HepG2 (cell line): ENCODE data around the gene MACROD2. TPM values are rescaled to one million over a fixed set of nuclear protein-coding genes. Genes with fewer than 3 reads are reported as not detected.

Experiments
- ATAC-seq: fragments of 200-7000 bp; cut with Tn5 transposase; 3 replicates; pipeline ENCODE4 v1.9.1; 2020; ENCODE audit warnings: mild to moderate bottlenecking, moderate library complexity
- BruUV-seq: library from RNA; stranded (reverse); fragments of 400-500 nt; replicated peaks from 2 replicates; lab custom pipeline; 2021; lab: Mats Ljungman, UMichigan
- CTCF ChIA-PET: fragments of 300-600 bp; formaldehyde crosslinking; extraction: SDS; loops from one replicate; lab custom pipeline; 2021; ENCODE audit warnings: low total read pairs, inconsistent platforms, low intra/inter-chr PET ratio; lab: Yijun Ruan, JAX
- POLR2A ChIA-PET: fragments of 350-600 bp; sonication (Branson Sonifier 250); formaldehyde crosslinking; loops from one replicate; lab custom pipeline; 2020; ENCODE audit warnings: antibody characterized with exemption, inconsistent platforms; lab: Yijun Ruan, JAX
- DNase-seq: peaks from one replicate; pipeline ENCODE4 v3.0.0-alpha.2; 2015; ENCODE audit warnings: low spot score
- FAIRE-seq: peaks from 3 replicates; lab custom pipeline; 2011; peaks lifted over from hg19 to GRCh38; lab: Jason Lieb, UNC
- H2AFZ ChIP-seq: one replicate; pipeline ENCODE4 v1.6.1; 2011; ENCODE audit warnings: low read length, inconsistent platforms
- H3K27ac ChIP-seq: fragments of 300-600 bp; 3 replicates; pipeline ENCODE4 v1.8.0; 2011; ENCODE audit warnings: mixed run types, mild to moderate bottlenecking, mixed read lengths, low read length, inconsistent platforms; ENCODE audit not compliant: insufficient read depth; ENCODE audit errors: extremely low read length
- H3K27me3 ChIP-seq, 2 experiments: fragments of 200-600 bp in 1 of 2; 2 replicates in 1 of 2; 3 replicates in 1 of 2; pipeline versions ENCODE4 v1.6.0 to v1.8.0; 2011; ENCODE audit warnings: low read length in 2 of 2, mild to moderate bottlenecking in 2 of 2, moderate library complexity in 2 of 2, inconsistent platforms in 1 of 2; ENCODE audit not compliant: insufficient read depth in 2 of 2, control insufficient read depth in 1 of 2
- H3K36me3 ChIP-seq, 2 experiments: fragments of 200-600 bp in 1 of 2; replicated peaks in 1 of 2; 2 replicates in 1 of 2; 3 replicates in 1 of 2; pipeline versions ENCODE4 v1.5.1 to v1.8.0; 2011; ENCODE audit warnings: low read length in 2 of 2, inconsistent platforms in 1 of 2; ENCODE audit not compliant: insufficient read depth in 2 of 2, control insufficient read depth in 1 of 2
- H3K4me1 ChIP-seq: 2 replicates; pipeline ENCODE4 v1.5.1; 2012; ENCODE audit warnings: low read length, inconsistent platforms; ENCODE audit not compliant: insufficient read depth
- H3K4me2 ChIP-seq: 2 replicates; pipeline ENCODE4 v1.6.0; 2011; ENCODE audit warnings: low read depth, low read length, inconsistent platforms
- H3K4me3 ChIP-seq, 3 experiments: fragments of 200-600 bp in 1 of 3; sonication (generic), shearing (Covaris generic) in 1 of 3; replicated peaks in 1 of 3; 2 replicates each; pipeline ENCODE4 v1.5.1; 2011 to 2016; ENCODE audit warnings: low read length in 3 of 3, inconsistent platforms in 2 of 3, low read depth in 2 of 3, mild to moderate bottlenecking in 2 of 3, control low read depth in 1 of 3, mixed read lengths in 1 of 3; ENCODE audit not compliant: insufficient read depth in 1 of 3
- H3K79me2 ChIP-seq: one replicate; pipeline ENCODE4 v1.6.1; 2011; ENCODE audit warnings: low read length, inconsistent platforms; ENCODE audit not compliant: insufficient read depth
- H3K9ac ChIP-seq: 2 replicates; pipeline ENCODE4 v1.6.0; 2011; ENCODE audit warnings: mild to moderate bottlenecking, low read depth, low read length, inconsistent platforms; ENCODE audit not compliant: insufficient read depth
- H3K9me3 ChIP-seq: 2 replicates; pipeline ENCODE4 v1.5.1; 2012; ENCODE audit warnings: mild to moderate bottlenecking, low read length
- H4K20me1 ChIP-seq: 2 replicates; pipeline ENCODE4 v1.6.0; 2011; ENCODE audit warnings: inconsistent platforms, mild to moderate bottlenecking, low read length, moderate library complexity; ENCODE audit not compliant: insufficient read depth
- BCL6 ChIP-seq: IDR thresholded peaks from 2 replicates; pipeline ENCODE4 v1.6.1; 2016; ENCODE audit warnings: missing genetic modification reagents, missing compliant biosample characterization
- HCFC1 ChIP-seq: fragments of 150-350 bp; IDR thresholded peaks from 2 replicates; pipeline ENCODE4 v1.6.1; 2014; ENCODE audit warnings: low read depth, low read length
- MXI1 ChIP-seq: IDR thresholded peaks from 3 replicates; pipeline ENCODE4 v1.6.1; 2012; ENCODE audit warnings: low read depth, low read length, inconsistent platforms, borderline replicate concordance
- NAIF1 ChIP-seq: sonication (generic); formaldehyde crosslinking; IDR thresholded peaks from 2 replicates; pipeline ENCODE4 v1.5.0; 2020; ENCODE audit warnings: mild to moderate bottlenecking, missing genetic modification reagents, borderline replicate concordance
- RARA ChIP-seq: IDR thresholded peaks from 2 replicates; pipeline ENCODE4 v1.6.1; 2016; ENCODE audit warnings: missing genetic modification reagents, missing compliant biosample characterization
- SOX6 ChIP-seq, 2 experiments: fragments of 450-650 bp in 1 of 2; sonication (generic) in 1 of 2; formaldehyde crosslinking in 1 of 2; IDR thresholded peaks; 2 replicates each; pipeline versions ENCODE4 v1.4.0 to v1.6.1; 2017 to 2020; ENCODE audit warnings: antibody characterized with exemption in 1 of 2, mild to moderate bottlenecking in 1 of 2, missing genetic modification reagents in 1 of 2
- ZNF430 ChIP-seq: sonication (generic); formaldehyde crosslinking; IDR thresholded peaks from 2 replicates; pipeline ENCODE4 v1.9.0; 2021; ENCODE audit warnings: mild to moderate bottlenecking, missing genetic modification reagents
- ZNF431 ChIP-seq: sonication (generic); formaldehyde crosslinking; IDR thresholded peaks from 2 replicates; pipeline ENCODE4 v1.9.0; 2022; ENCODE audit warnings: missing genetic modification reagents, low read depth, mild to moderate bottlenecking, borderline replicate concordance
- WGBS: methylation state at CpG from one replicate; pipeline ENCODE4 v1.1.6; 2017; ENCODE audit warnings: low lambda C conversion rate; 5-methylcytosine and 5-hydroxymethylcytosine counted together
- in situ Hi-C: cut with HindIII; loops from 2 replicates; pipeline ENCODE4 v1.10.0; 2017; ENCODE audit warnings: low pct_unique_long_range_greater_than_20kb; ENCODE audit not compliant: extremely low pct_ligation_motif_present
- intact Hi-C: fragments of 100-400 bp; cut with micrococcal nuclease; formaldehyde crosslinking; loops from one replicate; pipeline ENCODE4 v1.10.0; 2022; ENCODE audit not compliant: unreplicated experiment
- polyA plus RNA-seq, 8 experiments: library from polyadenylated mRNA; depleted of rRNA in 3 of 8; stranded (reverse) in 7 of 8; unstranded in 1 of 8; fragments of >200 nt; fragmentation: Illumina TruSeq in 4 of 8; extraction: Trizol in 4 of 8; gene quantifications; 2 replicates each; pipeline versions ENCODE4 v1.2.1 to v1.2.3, GENCODE V29; 2011 to 2016; ENCODE audit warnings: low read depth in 4 of 8, missing spikeins in 1 of 8, mixed read lengths in 1 of 8; ENCODE audit not compliant: insufficient read depth in 1 of 8
- total RNA-seq, 5 experiments: library from RNA; depleted of rRNA; stranded (reverse); fragments of >200 nt; fragmentation: Illumina TruSeq; extraction: Trizol; gene quantifications; 2 replicates each; pipeline ENCODE4 v1.2.3, GENCODE V29; 2016; ENCODE audit warnings: low read depth in 1 of 5
- TF ChIP-seq, protein P1 (sequence below): IDR thresholded peaks from 2 replicates; pipeline ENCODE4 v1.6.1; 2012; ENCODE audit warnings: low read depth, low read length, improper control_type of control experiment
- TF ChIP-seq, protein P2 (sequence below): sonication (generic); formaldehyde crosslinking; IDR thresholded peaks from 2 replicates; pipeline ENCODE4 v1.8.1; 2023; ENCODE audit warnings: mild to moderate bottlenecking, moderate library complexity, missing genetic modification reagents
- TF ChIP-seq, protein P3 (sequence below): sonication (generic); formaldehyde crosslinking; conservative IDR thresholded peaks from 2 replicates; pipeline ENCODE4 v1.8.0; 2022; ENCODE audit warnings: missing genetic modification reagents
- TF ChIP-seq, protein P4 (sequence below): IDR thresholded peaks from 2 replicates; pipeline ENCODE4 v1.6.1; 2016; ENCODE audit warnings: mild to moderate bottlenecking
- TF ChIP-seq, protein P5 (sequence below): sonication (generic); formaldehyde crosslinking; conservative IDR thresholded peaks from 2 replicates; pipeline ENCODE4 v1.8.1; 2023; ENCODE audit warnings: missing genetic modification reagents
- TF ChIP-seq, protein P6 (sequence below): IDR thresholded peaks from 2 replicates; pipeline ENCODE4 v1.6.1; 2016; ENCODE audit warnings: control low read depth

The MACROD2 gene
- total and polyA plus RNA-seq, 2 of the 13 experiments (the other 11 are each of a cell fraction or from before 2014, with no cell fraction given) = 0.13 to 0.51 TPM

- no TSS peak for BruUV-seq
- ChIA-PET CTCF (no interaction called here), POLR2A (interaction anchor here (0.7 to 2.1 kb wide), 2 partner anchors 20 to 55 kb away, joined by 3 to 9 read pairs; no protein-coding TSS in a partner anchor)
- H4K20me1 ChIP-seq = no peaks in the 10 kb centered on the region
- H2AFZ ChIP-seq = peak overlapping the region; percentile 28
- no peak overlapping the region for H3K9ac ChIP-seq
- no peak overlapping the region for H3K27ac ChIP-seq
- H3K9me3 ChIP-seq = no peaks in the 10 kb centered on the region
- no peaks in the 10 kb centered on the region for H3K36me3 ChIP-seq
- H3K79me2 ChIP-seq = no peaks in the 10 kb centered on the region
- H3K27me3 ChIP-seq = no peaks in the 10 kb centered on the region
- peaks cover 18% of the 10 kb centered on the region for H3K4me1 ChIP-seq
- peak; percentile 69 for ATAC-seq
- WGBS = 21% methylated on average over 4 of the region's 4 CpGs
- DNase-seq = peak; percentile 58
- H3K4me2 ChIP-seq = peak overlapping the region; percentile 7; the same call in 1 of the 2 replicates
- in situ Hi-C loops = no loop called here
- intact Hi-C loops = no loop called here
- no peak for FAIRE-seq
- no peak overlapping the region for H3K4me3 ChIP-seq
- no peak for TF ChIP-seq HCFC1
- TF ChIP-seq, protein P1, sequence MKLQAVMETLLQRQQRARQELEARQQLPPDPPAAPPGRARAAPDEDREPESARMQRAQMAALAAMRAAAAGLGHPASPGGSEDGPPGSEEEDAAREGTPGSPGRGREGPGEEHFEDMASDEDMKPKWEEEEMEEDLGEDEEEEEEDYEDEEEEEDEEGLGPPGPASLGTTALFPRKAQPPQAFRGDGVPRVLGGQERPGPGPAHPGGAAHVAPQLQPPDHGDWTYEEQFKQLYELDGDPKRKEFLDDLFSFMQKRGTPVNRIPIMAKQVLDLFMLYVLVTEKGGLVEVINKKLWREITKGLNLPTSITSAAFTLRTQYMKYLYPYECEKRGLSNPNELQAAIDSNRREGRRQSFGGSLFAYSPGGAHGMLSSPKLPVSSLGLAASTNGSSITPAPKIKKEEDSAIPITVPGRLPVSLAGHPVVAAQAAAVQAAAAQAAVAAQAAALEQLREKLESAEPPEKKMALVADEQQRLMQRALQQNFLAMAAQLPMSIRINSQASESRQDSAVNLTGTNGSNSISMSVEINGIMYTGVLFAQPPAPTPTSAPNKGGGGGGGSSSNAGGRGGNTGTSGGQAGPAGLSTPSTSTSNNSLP = peak; percentile 50
- TF ChIP-seq ZNF430 = no peak
- TF ChIP-seq, protein P2, sequence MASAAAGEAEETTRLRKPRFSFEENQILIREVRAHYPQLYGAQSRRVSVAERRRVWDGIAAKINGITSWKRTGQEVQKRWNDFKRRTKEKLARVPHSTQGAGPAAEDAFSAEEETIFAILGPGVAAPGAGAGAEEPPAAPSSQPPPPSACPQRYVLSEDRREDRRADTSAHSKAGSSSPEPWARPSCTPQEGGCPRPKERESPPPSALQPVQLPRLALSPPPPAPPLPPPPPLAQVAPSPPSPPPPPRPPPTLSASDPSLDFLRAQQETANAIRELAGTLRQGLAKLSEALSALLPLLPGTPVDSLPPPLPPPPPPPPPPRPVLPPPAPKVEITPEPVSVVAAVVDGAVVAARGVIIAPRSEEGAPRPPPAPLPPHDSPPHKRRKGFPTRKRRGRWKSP (CRISPR knock-in tag) = no peak
- TF ChIP-seq NAIF1 (CRISPR knock-in tag) = peak; percentile 61; the same call in 1 of the 2 replicates
- TF ChIP-seq, protein P3, sequence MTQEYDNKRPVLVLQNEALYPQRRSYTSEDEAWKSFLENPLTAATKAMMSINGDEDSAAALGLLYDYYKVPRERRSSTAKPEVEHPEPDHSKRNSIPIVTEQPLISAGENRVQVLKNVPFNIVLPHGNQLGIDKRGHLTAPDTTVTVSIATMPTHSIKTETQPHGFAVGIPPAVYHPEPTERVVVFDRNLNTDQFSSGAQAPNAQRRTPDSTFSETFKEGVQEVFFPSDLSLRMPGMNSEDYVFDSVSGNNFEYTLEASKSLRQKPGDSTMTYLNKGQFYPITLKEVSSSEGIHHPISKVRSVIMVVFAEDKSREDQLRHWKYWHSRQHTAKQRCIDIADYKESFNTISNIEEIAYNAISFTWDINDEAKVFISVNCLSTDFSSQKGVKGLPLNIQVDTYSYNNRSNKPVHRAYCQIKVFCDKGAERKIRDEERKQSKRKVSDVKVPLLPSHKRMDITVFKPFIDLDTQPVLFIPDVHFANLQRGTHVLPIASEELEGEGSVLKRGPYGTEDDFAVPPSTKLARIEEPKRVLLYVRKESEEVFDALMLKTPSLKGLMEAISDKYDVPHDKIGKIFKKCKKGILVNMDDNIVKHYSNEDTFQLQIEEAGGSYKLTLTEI (CRISPR knock-in tag) = no peak
- peak; percentile 57; the same call in 1 of the 2 replicates for TF ChIP-seq RARA (CRISPR knock-in tag)
- TF ChIP-seq MXI1 = no peak
- peak; percentile 77 for TF ChIP-seq BCL6 (CRISPR knock-in tag)
- no peak for TF ChIP-seq SOX6 (IDR thresholded peaks at IDR 0.05)
- TF ChIP-seq SOX6 (CRISPR knock-in tag; IDR thresholded peaks at IDR 0.05) = no peak
- TF ChIP-seq, protein P4, sequence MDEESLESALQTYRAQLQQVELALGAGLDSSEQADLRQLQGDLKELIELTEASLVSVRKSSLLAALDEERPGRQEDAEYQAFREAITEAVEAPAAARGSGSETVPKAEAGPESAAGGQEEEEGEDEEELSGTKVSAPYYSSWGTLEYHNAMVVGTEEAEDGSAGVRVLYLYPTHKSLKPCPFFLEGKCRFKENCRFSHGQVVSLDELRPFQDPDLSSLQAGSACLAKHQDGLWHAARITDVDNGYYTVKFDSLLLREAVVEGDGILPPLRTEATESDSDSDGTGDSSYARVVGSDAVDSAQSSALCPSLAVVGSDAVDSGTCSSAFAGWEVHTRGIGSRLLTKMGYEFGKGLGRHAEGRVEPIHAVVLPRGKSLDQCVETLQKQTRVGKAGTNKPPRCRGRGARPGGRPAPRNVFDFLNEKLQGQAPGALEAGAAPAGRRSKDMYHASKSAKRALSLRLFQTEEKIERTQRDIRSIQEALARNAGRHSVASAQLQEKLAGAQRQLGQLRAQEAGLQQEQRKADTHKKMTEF (CRISPR knock-in tag) = no peak
- TF ChIP-seq, protein P5, sequence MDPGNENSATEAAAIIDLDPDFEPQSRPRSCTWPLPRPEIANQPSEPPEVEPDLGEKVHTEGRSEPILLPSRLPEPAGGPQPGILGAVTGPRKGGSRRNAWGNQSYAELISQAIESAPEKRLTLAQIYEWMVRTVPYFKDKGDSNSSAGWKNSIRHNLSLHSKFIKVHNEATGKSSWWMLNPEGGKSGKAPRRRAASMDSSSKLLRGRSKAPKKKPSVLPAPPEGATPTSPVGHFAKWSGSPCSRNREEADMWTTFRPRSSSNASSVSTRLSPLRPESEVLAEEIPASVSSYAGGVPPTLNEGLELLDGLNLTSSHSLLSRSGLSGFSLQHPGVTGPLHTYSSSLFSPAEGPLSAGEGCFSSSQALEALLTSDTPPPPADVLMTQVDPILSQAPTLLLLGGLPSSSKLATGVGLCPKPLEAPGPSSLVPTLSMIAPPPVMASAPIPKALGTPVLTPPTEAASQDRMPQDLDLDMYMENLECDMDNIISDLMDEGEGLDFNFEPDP = no peak
- TF ChIP-seq ZNF431 = no peak
- TF ChIP-seq, protein P6, sequence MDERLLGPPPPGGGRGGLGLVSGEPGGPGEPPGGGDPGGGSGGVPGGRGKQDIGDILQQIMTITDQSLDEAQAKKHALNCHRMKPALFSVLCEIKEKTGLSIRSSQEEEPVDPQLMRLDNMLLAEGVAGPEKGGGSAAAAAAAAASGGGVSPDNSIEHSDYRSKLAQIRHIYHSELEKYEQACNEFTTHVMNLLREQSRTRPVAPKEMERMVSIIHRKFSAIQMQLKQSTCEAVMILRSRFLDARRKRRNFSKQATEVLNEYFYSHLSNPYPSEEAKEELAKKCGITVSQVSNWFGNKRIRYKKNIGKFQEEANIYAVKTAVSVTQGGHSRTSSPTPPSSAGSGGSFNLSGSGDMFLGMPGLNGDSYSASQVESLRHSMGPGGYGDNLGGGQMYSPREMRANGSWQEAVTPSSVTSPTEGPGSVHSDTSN (CRISPR knock-in tag) = no peak
These were observed 1010.1 kb downstream of the MACROD2 start for GRCh38 chr20:15005300-15005986.
